GM04504 (cell line): Measurements from ENCODE around the gene PKDCC.

ENCODE experiments used
- DNase-seq: peaks from one replicate; pipeline ENCODE4 v3.0.0-alpha.2; 2012; ENCODE audit warnings: low read depth

PKDCC gene

DNA sequence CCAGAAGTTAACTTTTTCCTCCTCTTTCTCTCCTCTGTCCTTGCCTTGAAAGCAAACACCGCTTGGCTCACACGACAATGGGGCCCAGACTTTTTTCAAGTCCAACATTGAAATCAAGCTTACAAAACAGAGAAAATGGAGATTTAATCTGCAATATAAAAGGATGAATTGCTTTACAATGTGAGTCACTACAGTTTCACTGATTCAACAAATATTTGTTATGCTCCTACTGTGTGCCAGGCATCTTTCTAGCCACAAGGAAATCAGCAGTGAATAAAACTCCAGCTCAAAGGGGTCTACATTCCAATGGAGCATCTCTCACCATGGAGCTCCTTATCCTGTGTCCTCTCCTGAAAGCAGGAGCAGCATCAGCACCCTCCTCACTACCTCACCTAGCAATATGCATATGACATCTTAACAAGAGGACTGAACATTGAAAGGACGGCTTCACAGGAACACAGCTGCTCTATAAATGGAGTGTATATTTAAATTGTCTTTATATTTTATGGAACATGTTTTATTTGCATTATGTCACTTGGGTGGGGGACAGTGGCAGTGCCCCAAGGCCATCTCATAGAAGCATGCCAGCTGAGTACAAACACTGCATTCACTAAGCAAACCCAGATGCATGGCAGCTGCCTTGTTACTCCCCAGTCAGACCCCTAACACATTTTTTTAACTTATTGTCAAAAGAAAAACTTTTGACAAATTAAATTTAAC lies 39.5 kb downstream of the PKDCC start:
- no peak for DNase-seq

DNA sequence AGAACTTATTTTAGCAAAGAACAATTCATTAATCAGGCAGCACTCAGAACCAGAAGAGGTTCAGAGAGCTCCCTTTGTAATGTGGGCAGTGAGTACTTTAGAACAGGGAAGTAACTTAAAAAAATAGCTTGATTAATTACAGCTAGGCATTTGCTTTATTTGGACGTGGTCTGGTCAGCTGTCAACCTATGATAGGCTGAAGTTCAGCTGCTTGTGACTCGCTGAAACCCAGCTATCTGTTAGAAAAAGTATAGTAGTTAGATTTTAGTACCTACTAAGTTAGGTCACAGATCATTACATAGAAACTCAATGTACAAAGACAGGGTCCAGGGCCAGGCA lies 40.0 kb downstream of the PKDCC start:
- no peak for DNase-seq

DNA sequence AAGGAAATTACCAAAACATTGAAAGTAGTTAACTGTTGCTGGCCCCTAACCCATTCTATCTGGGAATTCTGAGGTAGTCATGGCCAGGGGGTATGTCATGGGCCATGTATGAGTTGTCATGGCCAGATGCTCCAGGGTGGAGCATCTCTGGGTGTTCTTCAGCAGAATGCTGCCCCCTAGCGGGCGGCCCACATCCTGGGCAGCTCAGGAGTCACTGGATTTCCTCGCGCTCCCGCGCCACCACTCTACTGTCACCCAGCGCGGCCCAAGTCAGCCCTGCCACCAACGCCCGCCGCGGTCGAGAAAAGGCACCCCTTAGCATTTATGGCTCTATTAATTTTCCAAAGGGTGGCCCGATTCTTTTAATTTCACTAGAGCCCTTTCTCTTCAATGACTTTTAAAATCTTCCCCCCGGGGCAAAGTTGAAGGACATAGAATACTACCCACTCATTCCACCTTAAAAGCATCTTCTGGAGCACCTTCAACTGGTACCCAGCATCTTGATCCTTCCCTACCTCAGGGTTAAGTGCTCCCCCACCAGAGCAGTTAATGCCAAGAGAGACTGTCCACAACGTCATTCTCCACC lies 41.6 kb downstream of the PKDCC start:
- DNase-seq: no peak

DNA sequence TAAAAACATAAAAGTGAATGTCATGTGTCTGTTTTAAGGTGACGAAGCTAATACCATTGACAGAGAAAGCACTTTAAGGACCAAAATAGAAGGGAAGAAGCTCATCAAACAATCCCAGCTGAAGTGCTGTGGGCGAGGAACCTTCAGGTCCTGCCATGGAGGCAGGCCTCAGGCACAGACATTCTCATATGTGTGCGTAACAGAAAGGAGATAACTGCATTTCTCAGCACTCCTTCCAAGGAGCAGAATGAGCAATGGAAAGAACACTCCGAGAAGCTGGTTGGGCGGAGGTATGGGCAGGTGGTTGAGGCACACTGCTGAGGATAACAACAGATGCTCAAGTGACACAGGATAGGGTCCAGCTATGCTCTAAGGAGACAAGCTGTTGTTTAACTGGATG lies 42.4 kb downstream of the PKDCC start:
- DNase-seq: no peak

DNA sequence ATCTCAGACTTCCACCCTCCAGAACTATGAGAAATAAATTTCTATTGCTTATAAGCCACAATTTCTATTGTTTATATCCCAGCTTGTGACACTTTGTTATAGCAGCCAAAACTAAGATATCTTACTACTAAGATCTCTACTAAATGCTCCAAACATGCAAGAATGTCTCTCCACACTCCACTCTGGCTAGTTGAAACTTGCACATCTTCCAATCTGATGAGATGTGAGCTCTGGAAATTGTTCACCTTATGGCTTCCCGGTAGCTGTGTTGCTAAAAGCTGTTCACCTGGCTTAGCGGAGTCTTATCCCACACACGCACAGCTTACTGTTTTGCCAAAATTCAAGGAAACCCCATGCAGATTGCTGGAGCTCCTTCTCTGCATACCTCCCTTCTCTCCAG lies 43.9 kb downstream of the PKDCC start:
- no peak for DNase-seq

DNA sequence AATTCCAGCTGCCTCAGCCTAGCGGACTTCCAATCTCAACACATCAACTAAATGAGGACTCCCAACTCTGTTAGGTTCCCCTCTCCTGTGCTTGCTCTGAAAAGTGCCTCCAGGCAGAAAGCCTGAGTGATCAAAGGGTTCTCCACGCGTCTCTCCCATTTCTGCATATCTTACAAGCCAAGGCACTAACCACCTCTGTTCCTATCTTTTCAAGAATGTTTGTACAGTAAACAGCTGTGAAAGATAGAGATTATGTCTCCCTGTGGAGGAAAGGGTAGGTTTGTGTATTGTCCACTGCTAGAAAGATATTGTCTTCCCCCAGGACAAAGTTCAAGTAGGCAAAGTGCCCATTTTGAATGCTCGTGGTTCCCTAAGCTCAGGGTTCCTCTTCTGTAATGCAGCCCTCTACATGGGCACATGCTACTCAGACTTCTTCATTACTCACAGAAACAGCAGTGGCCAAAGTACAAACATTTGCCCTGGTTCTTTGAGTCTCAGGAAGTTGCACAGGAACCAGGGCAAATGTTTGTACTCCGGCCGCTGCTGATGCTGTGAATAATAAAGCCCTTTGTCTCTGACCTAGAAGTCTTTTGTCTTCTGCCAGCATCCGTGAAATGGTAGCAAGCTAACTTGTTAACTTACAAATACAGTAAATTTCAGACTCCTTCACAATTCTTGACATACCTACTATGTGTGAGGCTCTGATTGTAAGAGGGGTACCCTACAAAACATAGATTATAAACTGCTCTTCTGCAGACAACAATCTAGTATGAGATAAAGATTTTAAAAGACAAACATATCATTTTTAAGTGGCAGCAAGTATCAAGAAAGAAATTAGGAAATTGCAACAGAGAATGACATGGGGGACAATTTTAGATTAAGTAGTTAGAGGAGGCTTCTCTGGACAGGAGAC lies 44.5 kb downstream of the PKDCC start:
- no peak for DNase-seq

DNA sequence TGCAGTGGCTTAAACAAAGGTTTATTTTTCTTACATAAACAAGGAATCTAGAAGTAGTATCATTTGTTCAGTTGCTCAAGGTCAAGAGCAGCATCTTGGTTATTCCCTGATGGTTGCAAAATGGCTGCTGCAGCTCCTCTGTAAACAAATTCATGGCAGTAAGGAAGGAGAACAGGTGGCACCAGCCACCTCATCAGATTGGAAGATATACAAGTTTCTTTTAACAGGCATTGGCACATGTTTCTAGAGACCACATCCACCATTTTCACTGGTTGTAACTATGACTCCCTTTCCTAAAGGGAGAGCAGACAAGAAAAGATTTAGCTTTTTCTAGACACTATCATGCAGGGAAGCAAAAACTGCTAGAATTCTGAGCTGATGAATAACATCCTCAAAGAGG lies 46.3 kb downstream of the PKDCC start:
- no peak for DNase-seq

DNA sequence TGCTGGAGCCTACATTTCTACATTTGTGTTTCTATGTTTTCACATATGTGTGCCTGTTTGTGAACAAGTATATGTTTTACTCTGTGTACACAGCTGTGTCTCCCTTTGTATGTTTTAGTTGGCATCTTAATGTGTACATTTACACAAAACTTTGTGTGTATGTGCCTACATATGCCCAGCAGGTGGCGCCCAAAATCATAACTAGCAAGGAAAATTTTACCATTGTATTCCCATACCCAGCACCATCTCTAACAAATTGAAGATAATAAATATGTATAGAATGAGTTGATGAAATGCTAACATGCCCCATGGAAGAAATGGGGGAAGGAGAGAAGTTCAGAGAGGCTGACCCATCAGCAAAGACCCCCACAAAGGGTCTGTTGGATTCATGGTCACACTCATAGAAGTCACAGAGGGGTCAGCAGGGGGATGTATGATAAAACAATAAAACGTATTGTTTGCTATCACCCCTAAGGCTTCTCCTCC lies 48.1 kb downstream of the PKDCC start:
- DNase-seq: no peak

DNA sequence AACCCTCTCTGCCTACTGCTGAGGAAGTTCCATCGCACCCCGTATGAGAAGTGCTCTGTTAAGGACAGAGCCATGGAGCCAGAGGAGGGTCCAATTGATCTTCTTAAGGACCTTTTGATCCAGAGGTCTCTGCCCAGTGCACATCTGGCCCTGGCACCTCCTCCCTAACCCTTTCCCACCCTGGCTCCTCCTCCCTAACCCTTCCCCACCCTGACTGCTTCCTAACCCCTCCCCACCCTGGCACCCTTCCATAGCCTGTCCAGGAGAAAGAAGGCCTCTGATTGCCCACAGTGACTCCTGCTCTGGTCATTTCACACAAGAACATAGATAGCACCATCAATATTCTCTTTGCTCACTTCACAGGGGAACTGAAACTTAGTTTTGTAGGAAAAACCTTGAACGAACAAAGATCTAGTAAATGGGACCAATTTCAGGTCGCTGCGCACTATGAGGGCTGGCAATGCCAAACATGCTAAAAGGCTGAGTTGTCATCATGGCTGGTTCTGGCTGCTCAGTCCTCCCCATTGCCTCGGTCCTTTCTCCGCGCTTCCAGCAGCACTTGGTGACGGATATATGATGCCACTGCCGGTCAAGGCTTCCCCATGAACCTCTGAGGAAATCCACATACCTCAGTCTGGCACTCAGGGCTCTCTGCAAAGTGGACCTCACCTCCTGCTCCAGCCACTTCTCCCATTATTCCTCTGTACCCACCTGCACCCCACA lies 49.2 kb downstream of the PKDCC start:
- DNase-seq: no peak

DNA sequence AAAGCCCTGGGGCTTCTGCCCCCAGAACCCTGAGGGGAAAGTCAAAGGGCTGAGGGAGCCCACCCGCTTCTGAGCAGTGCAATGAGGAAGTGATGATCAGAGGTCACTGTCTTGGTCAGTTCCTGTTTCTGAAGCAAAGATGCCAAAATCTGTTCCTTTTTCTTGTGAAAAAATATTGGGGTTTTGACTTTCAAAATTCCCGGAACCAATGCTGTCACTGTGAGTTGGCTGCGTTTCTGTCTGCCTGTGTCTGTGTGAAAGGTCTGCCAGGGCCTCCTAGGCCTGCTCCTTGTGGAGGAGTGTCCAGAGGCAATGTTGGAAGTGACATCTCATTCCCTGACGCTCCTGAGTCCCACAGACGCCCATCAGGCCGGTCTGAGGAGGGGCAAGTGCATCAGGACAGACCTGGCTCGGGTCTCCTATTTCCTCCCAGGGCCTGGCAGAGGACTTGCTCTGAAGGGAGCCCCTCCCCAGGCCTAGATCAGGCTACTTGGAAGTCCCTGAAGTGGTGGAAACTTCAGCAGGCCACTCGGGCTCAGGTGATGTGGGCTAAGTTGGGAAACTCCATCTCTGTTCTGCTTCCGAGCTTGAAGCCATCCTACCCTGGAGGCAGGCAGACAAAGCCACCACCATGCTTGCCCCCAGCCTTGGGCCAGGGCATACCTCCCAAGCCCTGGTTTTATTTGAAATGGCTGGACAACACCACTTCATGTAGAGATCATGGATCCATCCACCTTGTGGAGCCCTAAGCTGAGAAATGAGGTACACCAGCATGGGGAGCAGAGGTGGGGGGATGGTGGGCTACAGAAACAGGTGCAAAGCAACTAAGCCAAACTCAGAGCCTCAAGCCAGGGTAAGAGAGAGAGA lies 51.0 kb downstream of the PKDCC start:
- DNase-seq: no peak

DNA sequence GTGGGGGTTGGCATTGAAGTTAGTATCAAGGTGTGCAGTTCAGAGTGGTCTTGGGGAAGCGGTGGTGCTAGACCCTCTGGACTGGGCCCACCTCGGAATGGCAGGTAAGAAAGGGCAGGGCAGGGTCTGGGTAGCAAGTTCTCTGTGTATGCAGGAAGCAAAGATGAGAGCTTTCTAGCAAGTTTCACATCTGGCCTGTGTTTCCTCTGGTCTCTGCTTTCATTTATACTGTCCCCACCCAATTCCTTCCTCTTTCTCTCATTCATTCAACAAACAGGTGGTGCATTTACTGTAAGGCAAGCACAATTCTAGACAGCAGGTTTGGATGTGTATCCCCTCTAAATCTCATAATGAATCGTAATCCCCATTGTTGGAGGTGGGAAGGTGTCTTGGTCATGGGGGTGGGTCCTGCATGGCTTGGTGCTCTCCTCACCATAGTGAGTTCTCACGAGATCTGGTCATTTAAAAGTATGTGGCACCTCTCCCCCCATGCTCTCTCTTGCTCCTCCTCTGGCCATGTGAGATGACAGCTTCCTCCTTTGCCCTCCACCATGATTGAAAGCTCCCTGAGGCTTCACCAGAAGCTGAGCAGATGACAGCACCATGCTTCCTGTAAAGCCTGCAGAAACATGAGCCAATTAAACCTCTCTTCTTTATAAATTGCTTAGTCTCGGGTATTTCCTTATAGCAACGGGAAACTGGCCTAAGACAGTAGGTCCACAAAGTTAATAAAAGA lies 51.8 kb downstream of the PKDCC start:
- DNase-seq: no peak

DNA sequence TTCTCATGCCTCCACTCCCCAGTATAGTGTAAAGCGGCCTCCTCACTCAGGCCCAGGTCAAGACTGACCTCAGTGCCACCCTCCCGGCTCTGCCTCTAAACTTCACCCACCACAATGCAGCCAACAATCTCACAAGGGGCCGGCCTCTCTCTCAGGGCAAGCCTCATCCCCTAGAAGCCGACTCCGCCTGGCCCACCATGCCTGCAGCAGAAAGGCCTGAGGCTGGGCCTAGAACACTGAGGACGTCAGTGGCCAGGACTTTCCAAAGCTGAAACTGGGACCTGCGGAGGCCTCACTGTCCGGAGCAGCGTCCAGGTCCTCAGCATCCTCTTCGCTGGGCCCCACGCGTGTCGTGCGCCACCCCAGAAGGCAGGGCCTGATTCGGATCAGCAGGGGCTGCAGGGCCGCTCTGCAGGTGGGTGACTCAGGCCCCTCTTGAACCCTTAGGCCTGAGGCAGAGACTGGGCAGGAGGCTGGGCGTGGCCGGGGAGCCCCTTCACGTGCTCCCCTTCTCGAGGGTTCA lies 52.9 kb downstream of the PKDCC start:
- no peak for DNase-seq

DNA sequence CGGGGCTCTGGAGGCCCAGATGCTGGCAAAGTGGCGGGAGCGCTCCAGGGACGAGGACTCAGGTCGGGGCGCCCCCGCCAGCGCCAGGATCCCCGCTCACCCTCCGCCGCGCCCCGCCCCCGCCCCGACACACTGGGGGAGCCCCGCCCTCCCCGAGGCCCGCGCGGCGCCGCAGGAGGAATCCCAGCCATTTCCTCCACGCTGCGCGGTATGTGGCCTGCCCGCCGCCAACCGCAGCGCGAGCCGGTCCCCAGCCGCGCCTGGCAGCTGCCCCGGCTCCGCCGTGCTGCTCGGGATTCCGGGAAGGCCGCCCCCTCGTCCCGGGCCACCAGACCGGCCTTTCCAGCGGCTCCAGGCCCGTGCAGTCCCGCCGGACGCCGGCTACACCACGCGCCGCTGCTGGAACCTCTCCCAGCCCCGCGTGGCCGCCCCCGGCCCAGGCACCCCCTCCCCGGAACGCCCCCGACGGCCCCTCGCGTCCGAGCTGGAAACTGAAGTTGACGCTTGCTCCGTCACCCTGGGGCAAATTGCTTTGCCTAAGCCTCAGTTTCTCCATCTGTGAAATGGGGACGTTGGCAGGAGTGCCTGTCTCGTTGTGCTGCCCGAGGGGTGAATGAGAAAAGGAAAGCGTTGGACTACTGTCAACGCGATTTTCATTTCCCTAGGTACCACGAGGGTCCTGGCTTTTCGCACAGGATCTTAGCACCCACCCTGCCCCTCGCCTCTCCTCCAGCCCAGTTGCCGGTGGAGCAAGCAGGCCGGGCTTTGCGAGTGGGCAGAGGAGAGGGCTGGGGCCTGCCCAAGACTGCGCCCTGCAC lies 53.6 kb downstream of the PKDCC start:
- no peak for DNase-seq

DNA sequence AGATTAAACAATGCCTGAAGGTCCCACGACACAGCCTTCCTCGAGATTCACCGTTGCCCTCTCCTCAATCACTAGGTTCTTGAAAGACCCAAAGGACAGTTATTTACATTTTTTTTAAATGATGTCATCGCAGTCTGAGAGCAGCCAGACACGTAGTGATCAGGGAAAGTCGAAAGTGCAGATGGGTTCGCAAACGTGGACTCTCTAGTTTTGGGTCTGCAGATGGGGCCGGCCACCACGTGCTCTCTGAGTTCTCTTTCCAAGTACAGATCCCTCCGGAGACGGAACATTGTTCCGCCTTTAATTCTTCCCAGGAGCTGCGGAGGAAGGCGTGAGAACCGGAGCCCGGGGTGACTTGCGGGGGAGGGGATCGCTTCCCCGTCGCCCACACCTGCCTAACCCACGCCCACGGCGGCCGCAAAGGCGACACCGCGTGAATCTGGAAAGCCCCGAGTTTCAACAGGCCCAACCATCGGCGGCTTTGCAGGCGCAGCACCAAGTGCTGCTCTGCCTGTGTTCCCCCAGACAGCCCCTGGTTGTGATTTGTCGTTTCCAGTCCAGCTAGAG lies 54.3 kb downstream of the PKDCC start:
- DNase-seq: no peak

DNA sequence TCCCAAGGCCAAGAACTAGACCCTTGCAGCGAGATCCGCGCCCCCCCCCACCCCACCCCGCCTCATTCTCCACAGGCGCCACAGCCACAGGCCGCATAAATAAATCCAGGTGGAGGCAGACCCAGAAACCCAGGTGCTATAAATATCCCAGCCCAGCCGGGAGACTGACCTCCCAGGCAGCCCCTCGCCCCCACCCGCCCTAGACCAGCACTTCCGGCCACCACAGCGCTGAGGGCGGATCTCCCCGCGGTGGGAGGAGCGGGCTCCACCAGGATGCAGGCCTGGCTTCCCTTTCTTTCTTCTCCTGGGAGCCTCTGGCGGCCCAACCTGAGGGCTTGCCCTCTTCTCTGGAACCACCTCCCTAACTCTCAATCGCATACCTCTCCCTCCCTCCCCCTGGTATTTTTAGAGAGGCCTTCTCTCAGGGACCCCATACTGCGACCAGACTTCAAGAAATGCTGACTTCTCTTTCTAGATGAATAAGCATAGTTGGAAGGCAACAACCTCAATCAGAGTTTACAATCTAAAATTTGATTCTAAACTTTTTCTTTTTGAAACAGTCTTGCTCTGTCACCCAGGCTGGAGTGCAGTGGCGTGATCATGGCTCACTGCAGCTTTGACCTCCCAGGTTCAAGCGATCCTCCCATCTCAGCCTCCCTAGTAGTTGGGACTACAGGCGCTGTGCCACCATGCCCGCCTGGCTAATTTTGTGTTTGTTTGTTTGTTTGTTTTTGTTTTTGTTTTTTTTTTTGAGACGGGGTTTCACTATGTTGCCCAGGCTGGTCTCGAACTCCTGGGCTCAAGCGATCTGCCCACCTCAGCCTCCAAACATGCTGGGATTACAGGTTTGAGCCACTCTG lies 55.0 kb downstream of the PKDCC start:
- no peak for DNase-seq

DNA sequence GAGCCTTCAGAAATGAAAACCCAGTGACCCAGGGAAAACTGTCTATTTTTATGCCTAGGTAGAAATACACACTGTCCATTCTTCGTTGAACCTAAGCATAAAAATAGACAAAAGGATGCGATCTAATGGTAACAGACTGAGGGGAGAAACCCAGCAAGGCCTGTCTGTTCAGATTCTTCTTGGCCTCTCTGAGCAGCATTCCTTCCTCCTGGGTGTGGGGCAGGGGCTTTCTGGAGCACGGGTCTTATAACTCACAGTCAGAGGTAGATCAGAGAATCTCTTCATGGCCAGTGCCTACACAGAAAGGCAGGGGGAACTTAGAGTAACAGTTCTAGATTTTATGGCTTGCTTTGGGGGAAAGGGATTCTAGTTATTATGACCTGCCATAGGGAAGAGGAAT lies 56.0 kb downstream of the PKDCC start:
- DNase-seq: no peak

DNA sequence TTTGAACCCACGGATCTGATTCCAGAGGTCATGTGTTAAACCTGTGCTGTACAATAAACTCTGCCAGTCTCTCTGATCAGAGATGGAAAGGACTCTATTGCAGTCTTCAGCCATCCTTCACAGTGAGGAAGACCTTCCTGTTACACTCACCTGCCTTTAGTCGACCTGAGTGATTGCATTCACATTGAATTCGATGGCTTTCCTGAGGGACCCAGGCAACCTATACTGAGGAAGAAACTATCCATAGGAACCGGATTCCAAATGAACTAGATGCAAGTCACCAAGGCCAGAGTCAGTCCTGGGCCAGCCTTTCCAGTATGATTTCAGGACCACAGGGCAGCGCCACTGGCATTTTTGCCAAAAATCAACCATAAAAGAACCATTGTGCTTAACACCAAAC lies 56.8 kb downstream of the PKDCC start:
- DNase-seq: no peak
